ENCODE measurements around the gene PDE6B.
"Not testable (repeated sequence)": the region's sequence is repeated elsewhere in the genome, so short reads cannot be mapped to it uniquely, and the experiment has no call there.

PDE6B gene

GRCh38 chr4:622071-622995 lies 3.0 kb upstream of the PDE6B start:
- no peak for DNase-seq (ENCODE audit: low read depth in 2 of 2)

GRCh38 chr4:622996-623913 lies 2.1 kb upstream of the PDE6B start:
- DNase-seq (ENCODE audit: low read depth in 2 of 2) = no peak

DNA sequence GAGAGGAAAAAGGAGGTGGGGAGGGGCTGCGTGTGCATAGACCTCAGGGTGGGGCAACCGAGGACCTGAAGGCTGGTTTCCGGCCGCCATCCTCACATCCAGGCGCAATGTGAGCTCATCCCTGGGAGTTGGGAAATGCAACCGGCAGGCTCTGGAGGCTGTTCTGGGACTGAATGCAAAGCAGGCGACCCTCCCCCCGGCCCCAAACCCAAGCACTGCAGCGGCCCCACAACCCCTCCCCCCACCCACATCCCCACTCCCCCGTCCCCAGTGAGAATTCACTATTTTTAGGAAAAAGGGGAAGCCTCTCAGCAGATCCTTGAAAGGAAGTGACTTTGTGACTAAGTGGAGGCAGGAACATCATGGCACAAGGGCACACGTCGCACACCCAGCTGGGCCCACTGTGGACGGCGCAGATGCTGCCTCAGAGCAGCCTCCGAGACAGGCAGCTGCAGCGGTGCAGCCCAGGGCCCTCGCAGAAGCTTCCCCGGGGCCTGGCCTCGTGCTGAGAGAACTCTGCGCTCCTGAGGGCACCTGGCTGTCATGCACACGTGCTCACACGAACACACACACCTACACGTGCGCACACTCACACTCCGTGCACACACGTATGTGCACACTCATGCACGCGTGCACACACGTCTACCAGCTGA lies 1.3 kb upstream of the PDE6B start:
- no peak for DNase-seq (ENCODE audit: low read depth in 2 of 2)

DNA sequence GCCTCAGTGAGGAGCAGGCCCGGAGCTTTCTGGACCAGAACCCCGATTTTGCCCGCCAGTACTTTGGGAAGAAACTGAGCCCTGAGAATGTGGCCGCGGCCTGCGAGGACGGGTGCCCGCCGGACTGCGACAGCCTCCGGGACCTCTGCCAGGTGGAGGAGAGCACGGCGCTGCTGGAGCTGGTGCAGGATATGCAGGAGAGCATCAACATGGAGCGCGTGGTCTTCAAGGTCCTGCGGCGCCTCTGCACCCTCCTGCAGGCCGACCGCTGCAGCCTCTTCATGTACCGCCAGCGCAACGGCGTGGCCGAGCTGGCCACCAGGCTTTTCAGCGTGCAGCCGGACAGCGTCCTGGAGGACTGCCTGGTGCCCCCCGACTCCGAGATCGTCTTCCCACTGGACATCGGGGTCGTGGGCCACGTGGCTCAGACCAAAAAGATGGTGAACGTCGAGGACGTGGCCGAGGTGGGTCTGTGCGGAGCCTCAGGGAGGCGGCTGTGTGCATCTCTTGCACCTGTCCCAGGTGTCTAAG lies 323 bp downstream of the PDE6B start:
- no peak for DNase-seq (ENCODE audit: low read depth in 2 of 2)

DNA sequence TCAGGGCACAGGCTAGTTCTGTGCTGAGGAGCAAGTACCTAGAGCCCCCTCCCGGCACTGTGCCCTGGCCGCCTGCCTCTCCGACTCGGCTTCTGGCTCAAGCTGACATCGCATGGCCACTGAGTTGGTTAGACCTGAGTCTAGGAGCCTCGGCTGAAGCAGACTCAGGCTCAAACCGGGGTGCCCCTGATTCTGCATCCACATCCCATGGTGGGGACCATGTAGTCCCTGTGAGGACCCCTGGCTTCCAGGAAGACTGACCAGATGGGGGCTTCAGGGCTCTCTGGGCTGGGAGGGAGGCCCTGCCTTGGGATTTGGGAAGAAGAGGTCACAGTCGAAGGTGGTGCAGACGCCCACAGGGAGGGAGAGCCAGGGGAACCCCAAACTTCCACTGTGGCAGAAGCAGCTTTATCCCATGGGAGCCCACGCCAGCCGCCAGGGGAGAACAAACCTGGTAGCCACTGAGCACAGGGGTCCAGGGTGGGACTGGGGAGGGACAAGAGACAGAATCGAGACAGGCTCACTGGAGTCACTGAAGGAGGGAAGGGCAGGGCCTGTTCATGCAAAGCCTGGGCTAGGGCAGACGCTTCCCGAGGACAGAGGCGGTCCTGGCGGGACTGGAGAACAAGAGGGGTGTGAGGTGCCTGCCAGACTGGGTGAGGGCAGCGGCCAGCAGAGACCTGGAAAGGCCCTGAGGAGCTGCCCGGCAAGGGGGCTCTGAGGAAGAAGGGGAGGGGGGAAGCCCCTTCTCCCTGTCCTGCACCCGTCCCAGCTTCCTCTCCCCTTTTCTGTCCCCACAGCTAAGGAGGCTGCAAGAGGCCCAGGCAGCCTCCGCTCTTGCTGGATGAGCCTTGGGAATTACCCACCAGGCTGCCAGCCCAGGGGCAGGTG lies 1.1 kb downstream of the PDE6B start:
- no peak for DNase-seq (ENCODE audit: low read depth in 2 of 2)

DNA sequence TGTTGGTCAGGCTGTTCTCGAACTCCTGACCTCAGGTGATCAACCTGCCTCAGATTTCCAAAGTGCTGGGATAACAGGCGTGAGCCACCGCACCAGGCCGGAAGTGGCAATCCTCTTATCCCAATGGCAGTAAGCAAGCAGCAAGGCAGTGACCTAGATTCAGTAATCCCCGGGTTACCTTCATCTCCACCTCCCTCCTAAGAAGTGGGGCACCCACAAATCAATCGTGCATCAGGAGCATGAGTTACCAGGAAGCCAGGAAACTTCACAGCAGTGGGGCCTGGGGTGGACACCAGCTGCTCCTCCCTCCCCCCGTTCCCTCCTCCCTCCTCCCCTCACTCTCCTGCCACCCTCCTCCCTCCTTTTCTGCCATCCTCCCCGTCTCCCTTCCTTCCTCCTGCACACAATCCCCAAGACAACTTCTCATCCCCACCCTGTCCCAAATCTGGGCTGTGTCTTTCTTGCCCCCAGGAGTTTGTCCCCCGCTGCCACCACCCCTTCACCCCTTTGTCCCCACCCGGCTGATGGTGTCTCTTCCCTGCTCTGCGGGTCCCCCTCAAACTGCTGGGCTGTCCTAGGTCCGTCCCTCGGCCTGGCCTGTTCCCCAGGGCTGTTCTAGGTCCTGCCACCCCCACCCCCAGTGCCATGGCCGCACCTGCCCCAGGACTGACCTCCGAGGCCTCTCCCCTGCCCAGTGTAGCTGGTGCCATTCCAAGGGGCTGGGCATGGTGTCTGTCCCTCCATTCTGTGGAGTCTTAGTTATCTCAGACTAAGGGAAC lies 2.2 kb downstream of the PDE6B start:
- DNase-seq (ENCODE audit: low read depth in 2 of 2) = no peak

DNA sequence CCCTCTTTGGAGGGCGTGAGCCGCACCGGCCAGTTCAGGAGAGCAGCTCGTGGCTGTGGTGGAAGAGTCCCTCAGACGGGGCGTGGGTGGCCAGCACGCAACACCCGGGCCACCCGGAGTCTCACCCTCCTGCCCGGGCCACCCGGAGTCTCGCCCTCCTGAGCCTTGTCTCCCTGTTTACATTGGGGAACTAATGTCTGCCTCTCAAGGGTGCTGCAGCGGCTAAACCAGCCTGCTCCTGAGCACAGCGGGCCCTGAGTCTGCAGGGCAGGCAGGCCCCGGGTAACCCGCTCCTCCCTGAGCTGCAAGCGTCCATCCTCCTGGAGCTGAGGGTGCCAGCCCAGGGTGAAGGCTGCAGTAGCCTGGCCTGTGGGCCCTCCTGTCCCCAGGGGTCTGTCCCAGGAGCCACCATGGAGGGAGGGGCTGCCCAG lies 3.0 kb downstream of the PDE6B start:
- no peak for DNase-seq (ENCODE audit: low read depth in 2 of 2)

GRCh38 chr4:628821-629635 lies 3.7 kb downstream of the PDE6B start:
- DNase-seq (ENCODE audit: low read depth in 2 of 2) = no peak

- DNase-seq (ENCODE audit: low read depth in 2 of 2) = no peak
These were observed 4.2 kb downstream of the PDE6B start for GRCh38 chr4:629636-629914.

DNA sequence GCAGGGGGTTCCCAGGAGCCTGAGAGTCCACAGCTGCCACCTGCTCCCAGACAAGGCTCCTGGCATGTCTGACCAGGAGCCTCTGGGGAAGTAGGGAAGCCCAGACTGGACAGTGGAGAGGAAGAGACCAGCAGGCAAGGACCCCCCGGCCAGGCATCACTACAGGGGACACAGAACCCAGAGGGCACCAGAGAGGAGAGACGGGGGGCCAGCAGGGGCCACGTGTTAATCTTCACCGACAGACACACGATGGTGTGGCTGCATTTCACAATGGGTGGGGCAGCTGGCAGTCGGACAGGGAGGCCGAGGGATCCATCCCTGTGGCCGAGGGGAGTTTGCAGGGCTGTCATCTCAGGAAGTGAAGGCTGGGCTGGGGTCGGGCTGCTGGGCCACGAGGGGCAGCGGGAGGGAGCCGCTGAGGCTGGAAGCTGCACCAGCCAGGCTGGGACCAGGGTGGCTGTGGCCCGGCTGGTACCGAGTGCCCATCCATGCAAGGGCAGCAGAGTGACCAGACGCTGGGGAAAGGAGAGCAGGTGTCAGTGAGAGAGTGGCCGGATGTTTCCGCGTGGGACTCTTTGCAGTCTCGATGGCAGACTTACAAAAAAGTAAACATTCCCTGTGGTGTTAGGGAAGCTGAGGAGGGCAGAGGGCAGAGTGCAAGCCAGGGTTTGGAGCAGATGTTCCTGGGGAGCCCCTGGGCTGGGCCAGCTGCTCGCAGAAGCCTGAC lies 4.7 kb downstream of the PDE6B start:
- no peak for DNase-seq (ENCODE audit: low read depth in 2 of 2)

- DNase-seq (ENCODE audit: low read depth in 2 of 2) = no peak
These were observed 5.3 kb downstream of the PDE6B start for GRCh38 chr4:630656-631055.

DNA sequence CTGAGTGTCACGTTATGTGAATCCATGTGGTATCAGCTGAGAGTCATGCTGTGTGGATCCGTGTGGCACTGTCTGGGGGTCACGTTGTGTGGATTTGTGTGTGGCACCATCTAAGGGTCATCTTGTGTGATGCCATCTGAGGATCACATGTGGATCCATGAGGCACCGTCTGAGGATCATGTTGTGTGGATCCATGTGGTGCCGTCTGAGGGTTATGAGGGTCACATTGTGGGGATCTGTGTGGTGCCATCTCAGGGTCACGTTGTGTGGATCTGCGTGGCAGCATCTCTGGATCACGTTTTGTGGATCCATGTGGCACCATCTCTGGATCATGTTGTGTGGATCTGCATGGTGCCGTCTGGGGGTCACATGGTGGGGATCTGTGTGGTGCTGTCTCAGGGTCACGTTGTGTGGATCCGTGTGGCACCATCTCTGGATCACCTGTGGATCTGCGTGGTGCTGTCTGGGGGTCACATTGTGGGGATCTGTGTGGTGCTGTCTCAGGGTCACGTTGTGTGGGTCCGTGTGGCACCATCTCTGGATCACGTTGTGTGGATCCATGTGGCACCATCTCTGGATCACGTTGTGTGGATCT lies 6.9 kb downstream of the PDE6B start:
- DNase-seq (ENCODE audit: low read depth in 2 of 2) = no peak

DNA sequence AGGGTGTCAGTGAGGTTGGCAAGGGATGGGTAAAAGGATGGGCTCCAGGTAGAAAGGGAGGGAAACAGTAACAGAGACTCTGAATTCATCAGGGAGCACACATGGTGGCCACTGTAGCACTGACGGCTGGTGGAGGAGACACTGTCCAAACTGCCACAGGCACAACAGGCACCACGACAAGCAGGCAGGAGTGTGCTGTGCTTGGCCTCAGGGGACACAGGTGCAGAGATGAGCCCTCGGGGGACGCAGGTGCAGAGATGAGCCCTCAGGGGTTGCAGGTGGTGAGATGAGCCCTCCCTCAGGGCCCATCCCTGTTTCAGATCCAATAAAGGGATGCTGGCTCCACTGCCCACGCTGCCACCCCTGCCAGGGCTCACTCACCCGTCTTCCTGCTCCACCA lies 7.6 kb downstream of the PDE6B start:
- no peak for DNase-seq (ENCODE audit: low read depth in 2 of 2)

DNA sequence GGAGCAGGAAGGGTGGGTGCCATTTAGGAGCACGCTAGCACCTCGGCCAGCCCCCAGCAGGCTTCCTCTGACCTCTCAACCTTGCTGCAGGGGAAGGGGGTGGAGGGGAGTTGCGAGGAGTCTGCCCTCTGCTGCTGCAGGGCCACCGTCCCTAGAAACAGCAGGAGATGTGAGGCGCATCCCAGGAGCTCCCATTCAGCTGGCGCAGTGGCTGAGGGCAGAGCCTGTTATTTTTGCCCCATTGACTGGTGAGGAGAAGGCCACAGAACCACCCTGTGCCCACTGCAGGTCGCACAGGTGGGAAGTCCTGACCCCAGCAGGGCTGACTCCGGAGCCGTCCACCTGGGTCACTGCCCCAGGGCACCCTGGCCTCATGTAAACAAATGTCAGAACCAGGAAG lies 8.0 kb downstream of the PDE6B start:
- no peak for DNase-seq (ENCODE audit: low read depth in 2 of 2)

DNA sequence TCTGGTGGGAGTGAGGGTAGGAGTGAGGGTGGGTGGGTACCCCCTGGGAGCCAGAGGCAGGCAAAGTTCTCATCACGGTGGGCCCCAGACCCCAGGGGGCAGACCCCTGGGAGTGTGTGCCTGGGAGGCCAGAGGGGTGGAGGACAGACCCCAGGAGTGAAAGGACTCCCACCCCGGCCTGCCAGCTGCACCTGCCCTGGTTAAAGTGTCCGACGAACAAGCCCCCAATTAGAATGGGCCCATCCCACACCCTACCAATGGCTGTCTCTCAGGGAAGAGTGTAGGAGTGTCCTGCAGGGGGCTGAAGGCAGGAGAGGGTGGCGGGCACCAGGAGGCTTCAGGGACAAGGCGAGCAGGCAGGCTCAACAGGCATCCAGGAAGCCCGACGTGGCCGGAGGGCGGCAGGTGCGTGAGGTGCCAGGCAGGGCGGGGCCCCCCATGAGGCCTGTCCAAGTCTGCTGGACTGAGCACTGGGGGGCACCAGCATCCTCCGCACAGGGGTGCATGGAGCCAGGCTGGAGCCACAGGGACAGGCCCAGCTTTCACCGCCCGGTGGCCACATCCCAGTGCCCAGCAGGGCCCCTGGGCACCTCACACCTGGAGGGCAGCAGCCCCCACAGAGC lies 8.7 kb downstream of the PDE6B start:
- DNase-seq (ENCODE audit: low read depth in 2 of 2) = no peak

GRCh38 chr4:634599-634985 lies 9.2 kb downstream of the PDE6B start:
- DNase-seq (ENCODE audit: low read depth in 2 of 2) = no peak

DNA sequence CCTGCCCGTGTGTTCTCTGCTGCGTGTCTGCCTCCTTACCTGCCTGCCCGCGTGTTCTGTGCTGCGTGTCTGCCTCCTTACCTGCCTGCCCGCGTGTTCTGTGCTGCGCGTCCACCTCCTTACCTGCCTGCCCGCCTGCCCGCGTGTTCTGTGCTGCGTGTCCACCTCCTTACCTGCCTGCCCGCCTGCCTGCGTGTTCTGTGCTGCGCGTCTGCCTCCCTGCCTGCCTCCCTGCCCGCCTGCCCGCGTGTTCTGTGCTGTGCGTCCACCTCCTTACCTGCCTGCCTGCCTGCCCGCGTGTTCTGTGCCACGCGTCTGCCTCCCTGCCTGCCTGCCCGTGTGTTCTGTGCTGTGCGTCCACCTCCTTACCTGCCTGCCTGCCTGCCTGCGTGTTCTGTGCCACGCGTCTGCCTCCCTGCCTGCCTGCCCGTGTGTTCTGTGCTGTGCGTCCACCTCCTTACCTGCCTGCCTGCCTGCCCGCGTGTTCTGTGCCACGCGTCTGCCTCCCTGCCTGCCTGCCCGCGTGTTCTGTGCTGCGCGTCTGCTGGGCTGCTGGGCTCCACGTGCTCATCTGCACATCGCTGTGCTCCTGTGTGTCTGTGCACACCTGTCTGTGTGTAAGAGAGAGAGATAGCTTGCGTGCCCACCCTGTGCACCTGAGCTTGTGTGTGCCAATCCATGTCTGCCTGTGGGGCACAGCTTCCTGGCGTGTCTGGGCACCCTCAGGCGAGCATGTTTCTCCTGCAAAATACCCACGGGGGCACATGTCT lies 9.9 kb downstream of the PDE6B start:
- DNase-seq (ENCODE audit: low read depth in 2 of 2) = not testable (repeated sequence)
